GM10248 (cell line): Measurements from ENCODE around the gene NME1.

ENCODE experiments used
- CTCF ChIA-PET: fragments of 300-600 bp; sonication (Branson Sonifier 250); formaldehyde crosslinking; extraction: SDS; loops from one replicate; lab custom pipeline; 2021; ENCODE audit warnings: antibody characterized with exemption; lab: Yijun Ruan, JAX
- POLR2A ChIA-PET: fragments of 350-650 bp; sonication (Branson Sonifier 250); formaldehyde crosslinking; extraction: SDS; loops from one replicate; lab custom pipeline; 2020; ENCODE audit warnings: antibody characterized with exemption; lab: Yijun Ruan, JAX
- DNase-seq: peaks from one replicate; pipeline ENCODE4 v3.0.0; 2012; ENCODE audit errors: extremely low spot score
- TF ChIP-seq, protein P1 (sequence below): IDR thresholded peaks from 2 replicates; pipeline ENCODE4 v1.5.1; 2012; ENCODE audit warnings: mild to moderate bottlenecking, low read depth; ENCODE audit errors: extremely low read depth, missing control alignments, control extremely low read depth

NME1 gene

DNA sequence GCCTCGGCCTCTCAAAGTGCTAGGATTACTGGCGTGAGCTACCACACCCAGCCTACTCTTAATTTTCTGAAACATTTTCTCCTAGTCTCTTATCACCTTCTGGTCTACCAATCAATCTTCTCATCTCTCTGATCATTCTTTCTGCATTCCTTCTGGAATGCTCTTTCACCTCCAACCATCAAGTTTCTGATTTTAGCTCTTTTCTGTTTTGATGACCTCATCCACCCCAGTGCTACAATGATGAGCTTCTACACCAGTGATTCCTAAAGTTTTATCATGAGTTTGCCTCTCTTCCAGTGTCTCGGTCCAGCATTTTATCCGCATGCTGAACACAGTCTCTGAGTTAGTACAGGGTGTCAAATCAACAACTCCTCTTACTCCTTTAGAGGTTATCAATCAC, 44.4 kb downstream of the NME1 start:
- POLR2A ChIA-PET, result no interaction called here
- TF ChIP-seq, protein P1, sequence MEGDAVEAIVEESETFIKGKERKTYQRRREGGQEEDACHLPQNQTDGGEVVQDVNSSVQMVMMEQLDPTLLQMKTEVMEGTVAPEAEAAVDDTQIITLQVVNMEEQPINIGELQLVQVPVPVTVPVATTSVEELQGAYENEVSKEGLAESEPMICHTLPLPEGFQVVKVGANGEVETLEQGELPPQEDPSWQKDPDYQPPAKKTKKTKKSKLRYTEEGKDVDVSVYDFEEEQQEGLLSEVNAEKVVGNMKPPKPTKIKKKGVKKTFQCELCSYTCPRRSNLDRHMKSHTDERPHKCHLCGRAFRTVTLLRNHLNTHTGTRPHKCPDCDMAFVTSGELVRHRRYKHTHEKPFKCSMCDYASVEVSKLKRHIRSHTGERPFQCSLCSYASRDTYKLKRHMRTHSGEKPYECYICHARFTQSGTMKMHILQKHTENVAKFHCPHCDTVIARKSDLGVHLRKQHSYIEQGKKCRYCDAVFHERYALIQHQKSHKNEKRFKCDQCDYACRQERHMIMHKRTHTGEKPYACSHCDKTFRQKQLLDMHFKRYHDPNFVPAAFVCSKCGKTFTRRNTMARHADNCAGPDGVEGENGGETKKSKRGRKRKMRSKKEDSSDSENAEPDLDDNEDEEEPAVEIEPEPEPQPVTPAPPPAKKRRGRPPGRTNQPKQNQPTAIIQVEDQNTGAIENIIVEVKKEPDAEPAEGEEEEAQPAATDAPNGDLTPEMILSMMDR, result no peak

GRCh38 chr17:51200295-51200694, 46.9 kb downstream of the NME1 start:
- POLR2A ChIA-PET, result no interaction called here
- CTCF ChIA-PET, result interaction anchor here (1.4 kb wide), 1 partner anchor 9 kb away, joined by 3 read pairs; no protein-coding TSS in a partner anchor
- DNase-seq, result no peak
- TF ChIP-seq, protein P1, result no peak

More for the DNA sequence above, 44.4 kb downstream of the NME1 start:
- CTCF ChIA-PET, result interaction anchor here (1.3 to 1.8 kb wide), 4 partner anchors 9 to 43 kb away, joined by 3 to 4 read pairs (median 4); no protein-coding TSS in a partner anchor
- DNase-seq, result no peak

DNA sequence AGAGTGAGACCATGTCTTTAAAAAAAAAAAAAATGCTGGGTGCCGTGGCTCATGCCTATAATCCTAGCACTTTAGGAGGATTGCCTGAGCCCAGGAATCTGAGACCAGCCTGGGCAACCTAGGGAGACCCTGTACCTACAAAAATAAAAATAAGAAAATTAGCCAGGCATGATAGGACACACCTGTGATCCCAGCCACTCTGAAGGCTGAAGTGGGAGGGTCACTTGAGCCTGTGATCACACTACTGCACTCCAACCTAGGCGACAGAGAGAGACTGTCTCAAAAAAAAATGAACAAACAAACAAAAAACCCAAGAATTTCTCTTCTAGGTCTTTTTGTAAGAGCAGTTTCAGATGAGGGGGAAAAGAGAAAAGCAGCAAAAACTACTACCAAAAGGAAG, 47.5 kb downstream of the NME1 start:
- no peak for DNase-seq
- POLR2A ChIA-PET, result no interaction called here
- TF ChIP-seq, protein P1, result no peak
- CTCF ChIA-PET, result interaction anchor here (1.4 kb wide), 1 partner anchor 9 kb away, joined by 3 read pairs; no protein-coding TSS in a partner anchor

- POLR2A ChIA-PET, result no interaction called here
Observed at GRCh38 chr17:51203838-51204237, 50.5 kb downstream of the NME1 start.

More at GRCh38 chr17:51203838-51204237, 50.5 kb downstream of the NME1 start:
- TF ChIP-seq, protein P1, result no peak
- DNase-seq, result no peak
- CTCF ChIA-PET, result no interaction called here
